Esophagus muscularis mucosa (tissue), 3 donors: ENCODE results near the gene KLC4.

Experiments
- CTCF ChIP-seq, 3 experiments: fragments of 200-600 bp in 2 of 3; fragments of 450-650 bp in 1 of 3; sonication (generic) in 2 of 3; IDR thresholded peaks; one replicate each; pipeline ENCODE4 v1.5.1; 2017 to 2019; ENCODE audit warnings: antibody characterized with exemption in 3 of 3, mild to moderate bottlenecking in 2 of 3, moderate library complexity in 1 of 3
- POLR2A ChIP-seq: fragments of 450-650 bp; IDR thresholded peaks from one replicate; pipeline ENCODE4 v1.6.1; 2017; ENCODE audit warnings: antibody characterized with exemption, moderate library complexity, mild to moderate bottlenecking, low read depth

- TF ChIP-seq CTCF (IDR thresholded peaks at IDR 0.05) (no peak), POLR2A (no peak)
Measured at GRCh38 chr6:43107344-43108062, 48.1 kb downstream of the KLC4 start.
